GM21825 (cell line): Measurements from ENCODE around the gene P2RY12.

Source experiments
- ATAC-seq: cut with Tn5 transposase; IDR thresholded peaks from one replicate; pipeline ENCODE4 v1.9.1; 2021; ENCODE audit warnings: mild to moderate bottlenecking, moderate library complexity; ENCODE audit not compliant: unreplicated experiment

The P2RY12 gene

GRCh38 chr3:151309566-151309965, 75.0 kb downstream of the P2RY12 start:
- ATAC-seq, result no peak

GRCh38 chr3:151307583-151308488, 76.7 kb downstream of the P2RY12 start:
- no peak for ATAC-seq

GRCh38 chr3:151307131-151307530, 77.4 kb downstream of the P2RY12 start:
- ATAC-seq, result no peak

- no peak for ATAC-seq
Measured at GRCh38 chr3:151306168-151306810, 78.3 kb downstream of the P2RY12 start.

- ATAC-seq, result no peak
Measured at GRCh38 chr3:151305775-151306151, 78.8 kb downstream of the P2RY12 start.

- ATAC-seq, result no peak
Measured at GRCh38 chr3:151305060-151305774, 79.3 kb downstream of the P2RY12 start.

GRCh38 chr3:151303751-151304150, 80.8 kb downstream of the P2RY12 start:
- ATAC-seq, result no peak

GRCh38 chr3:151301787-151302186, 82.8 kb downstream of the P2RY12 start:
- ATAC-seq, result no peak

GRCh38 chr3:151300539-151300938, 84.0 kb downstream of the P2RY12 start:
- no peak for ATAC-seq

GRCh38 chr3:151299006-151299405, 85.5 kb downstream of the P2RY12 start:
- no peak for ATAC-seq

GRCh38 chr3:151297429-151297828, 87.1 kb downstream of the P2RY12 start:
- ATAC-seq, result no peak

GRCh38 chr3:151296226-151296625, 88.3 kb downstream of the P2RY12 start:
- ATAC-seq, result no peak

- ATAC-seq, result no peak
Measured at GRCh38 chr3:151293127-151293526, 91.4 kb downstream of the P2RY12 start.

GRCh38 chr3:151290673-151291072, 93.9 kb downstream of the P2RY12 start:
- ATAC-seq, result no peak

GRCh38 chr3:151289445-151289844, 95.1 kb downstream of the P2RY12 start:
- no peak for ATAC-seq
